Stimulated activated CD8-positive, alpha-beta memory T cell treated with anti-CD3 and anti-CD28 coated beads, Interleukin-4, amount 100 ng/mL, for 4 hours (primary cell): ENCODE data around the gene ABTB1.
"Not testable (repeated sequence)": the region's sequence is repeated elsewhere in the genome, so short reads cannot be mapped to it uniquely, and the experiment has no call there.

Experiments
- DNase-seq, 2 donors: peaks; one replicate each; pipeline ENCODE4 v3.0.0-alpha.2; 2020; ENCODE audit warnings: low read depth in 2 of 2, low spot score in 1 of 2

The ABTB1 gene

GRCh38 chr3:127647845-127648204 is 24.9 kb upstream of the ABTB1 start:
- DNase-seq, result no peak

DNA sequence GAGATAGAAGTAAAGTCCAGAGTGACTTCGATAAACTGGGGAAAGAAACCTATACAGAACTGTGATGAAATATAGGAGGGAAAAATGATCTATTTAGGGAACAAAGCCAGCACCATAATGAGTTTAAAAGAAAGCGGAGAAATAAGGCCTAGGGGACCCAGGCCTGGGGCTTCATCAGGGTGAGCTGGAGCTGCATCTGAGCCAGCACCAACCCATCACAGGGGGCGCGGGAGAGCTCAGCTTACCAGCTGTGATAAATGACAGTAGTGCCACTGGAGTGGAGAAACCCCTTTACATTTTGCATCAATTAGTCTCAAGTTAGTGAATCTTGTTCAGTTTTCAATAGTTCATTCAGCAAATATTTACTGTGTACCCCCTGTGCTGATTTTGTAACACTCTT is 22.5 kb upstream of the ABTB1 start:
- no peak for DNase-seq

DNA sequence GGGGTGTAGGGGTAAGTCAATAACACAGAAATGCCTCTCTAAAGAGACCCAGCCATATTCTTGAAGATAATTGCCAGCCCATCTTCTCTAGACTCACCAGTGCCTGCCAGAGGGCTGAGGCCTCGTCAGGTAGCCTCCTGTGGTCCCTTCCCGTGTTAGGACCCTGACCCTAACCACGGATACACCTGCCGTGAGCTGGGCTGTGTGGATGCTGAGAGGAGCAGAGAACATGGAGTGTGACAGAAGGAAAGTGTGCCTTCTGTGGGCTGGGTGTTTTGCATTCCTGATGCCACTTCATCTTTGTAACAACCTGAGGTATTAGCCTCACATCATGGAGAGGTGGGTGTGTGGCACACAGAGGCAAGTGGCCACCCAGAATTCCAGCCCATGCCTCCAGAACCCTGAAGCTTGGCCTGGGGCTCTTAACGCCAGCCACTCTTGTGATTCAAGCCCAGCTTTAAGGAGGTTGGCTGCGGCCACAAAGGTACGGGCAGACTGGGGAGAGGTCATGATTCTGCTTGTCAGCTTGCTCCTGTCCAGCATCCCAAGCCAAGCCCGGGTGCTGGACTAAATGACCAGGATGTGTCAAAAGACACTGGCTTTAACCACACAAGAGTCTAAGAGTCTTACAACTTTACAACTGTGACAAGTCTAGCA is 21.1 kb upstream of the ABTB1 start:
- DNase-seq, result no peak

GRCh38 chr3:127652246-127652995 is 20.3 kb upstream of the ABTB1 start:
- DNase-seq, result no peak

GRCh38 chr3:127654374-127654773 is 18.4 kb upstream of the ABTB1 start:
- DNase-seq, result no peak

- not testable (repeated sequence) for DNase-seq
Measured at GRCh38 chr3:127654993-127655392, 17.8 kb upstream of the ABTB1 start.

- no peak for DNase-seq
Measured at GRCh38 chr3:127655641-127656040, 17.1 kb upstream of the ABTB1 start.

GRCh38 chr3:127656906-127657305 is 15.8 kb upstream of the ABTB1 start:
- no peak for DNase-seq

GRCh38 chr3:127658234-127658633 is 14.5 kb upstream of the ABTB1 start:
- DNase-seq, result no peak

GRCh38 chr3:127660621-127661251 is 12.0 kb upstream of the ABTB1 start:
- no peak for DNase-seq

- DNase-seq, result no peak
Measured at GRCh38 chr3:127661600-127661999, 11.2 kb upstream of the ABTB1 start.

- no peak for DNase-seq
Measured at GRCh38 chr3:127662001-127662469, 10.7 kb upstream of the ABTB1 start.

GRCh38 chr3:127663151-127663550 is 9.6 kb upstream of the ABTB1 start:
- no peak for DNase-seq

DNA sequence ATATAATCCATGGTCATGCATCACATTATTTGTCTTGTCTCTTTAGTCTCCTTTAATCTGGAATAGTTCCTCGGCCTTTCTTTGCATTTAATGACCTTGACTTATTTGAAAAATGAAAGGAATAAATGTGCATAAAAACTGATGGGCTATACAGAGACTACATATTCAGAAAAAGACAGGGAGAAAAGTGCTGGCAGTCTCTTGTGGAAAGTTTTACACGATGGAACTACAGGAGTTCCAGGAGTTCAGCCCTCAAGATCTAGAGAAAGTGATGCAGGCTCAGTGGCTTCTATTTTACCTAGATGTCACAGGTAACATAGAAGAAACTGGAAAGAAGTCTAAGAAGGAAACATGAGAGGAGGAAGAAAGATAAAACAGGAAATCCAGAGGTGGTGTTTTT is 7.6 kb upstream of the ABTB1 start:
- DNase-seq, result no peak

- DNase-seq, result no peak
Measured at GRCh38 chr3:127665586-127665985, 7.2 kb upstream of the ABTB1 start.

- no peak for DNase-seq
Measured at GRCh38 chr3:127666676-127667075, 6.1 kb upstream of the ABTB1 start.

DNA sequence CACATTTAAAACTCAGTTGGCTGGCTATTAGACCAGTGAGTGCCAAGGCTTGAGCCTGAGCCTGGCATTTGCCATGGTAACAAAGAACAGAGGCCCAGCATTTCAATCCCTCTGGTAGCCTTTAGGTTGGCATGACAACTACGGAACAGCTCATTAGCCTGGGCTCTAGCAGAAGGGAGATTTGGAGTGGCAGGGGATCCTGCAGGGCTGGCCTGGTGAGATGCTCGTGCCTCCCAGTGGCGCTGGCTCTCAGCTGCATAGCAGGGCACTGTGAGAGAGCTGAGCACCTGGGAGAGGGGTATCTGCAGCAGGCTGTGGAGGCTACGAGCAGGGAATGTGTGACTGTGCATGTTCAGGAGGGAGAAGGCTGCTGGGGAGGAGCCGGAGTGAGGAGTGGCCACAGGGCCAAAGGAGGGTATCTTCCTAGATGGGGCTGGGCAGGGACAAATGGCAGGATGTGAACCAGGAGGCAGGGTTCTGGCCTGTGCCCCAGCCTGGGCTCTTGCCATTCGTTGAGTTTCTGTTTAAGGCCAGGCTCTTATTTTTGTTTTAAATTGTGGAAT is 5.6 kb upstream of the ABTB1 start:
- no peak for DNase-seq

DNA sequence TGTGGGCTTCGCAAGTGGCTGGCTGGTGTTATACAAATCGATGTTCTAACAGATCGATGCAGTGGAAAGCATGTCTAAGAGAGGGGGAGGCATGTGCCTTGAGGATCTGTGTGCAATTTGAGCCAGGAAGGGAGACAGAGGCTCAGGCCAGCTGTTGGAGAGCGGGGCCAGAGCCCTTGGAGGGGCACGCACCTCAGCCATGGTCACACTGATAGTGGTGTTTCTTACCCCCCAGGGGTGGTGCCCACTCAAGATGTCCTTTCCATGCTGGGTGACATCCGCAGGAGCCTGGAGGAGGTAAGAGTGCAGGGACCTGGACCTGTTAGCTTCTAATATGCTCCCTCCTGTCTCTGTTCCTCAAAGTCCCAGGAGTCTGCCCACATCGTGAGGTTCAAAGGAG is 3.8 kb upstream of the ABTB1 start:
- no peak for DNase-seq

DNA sequence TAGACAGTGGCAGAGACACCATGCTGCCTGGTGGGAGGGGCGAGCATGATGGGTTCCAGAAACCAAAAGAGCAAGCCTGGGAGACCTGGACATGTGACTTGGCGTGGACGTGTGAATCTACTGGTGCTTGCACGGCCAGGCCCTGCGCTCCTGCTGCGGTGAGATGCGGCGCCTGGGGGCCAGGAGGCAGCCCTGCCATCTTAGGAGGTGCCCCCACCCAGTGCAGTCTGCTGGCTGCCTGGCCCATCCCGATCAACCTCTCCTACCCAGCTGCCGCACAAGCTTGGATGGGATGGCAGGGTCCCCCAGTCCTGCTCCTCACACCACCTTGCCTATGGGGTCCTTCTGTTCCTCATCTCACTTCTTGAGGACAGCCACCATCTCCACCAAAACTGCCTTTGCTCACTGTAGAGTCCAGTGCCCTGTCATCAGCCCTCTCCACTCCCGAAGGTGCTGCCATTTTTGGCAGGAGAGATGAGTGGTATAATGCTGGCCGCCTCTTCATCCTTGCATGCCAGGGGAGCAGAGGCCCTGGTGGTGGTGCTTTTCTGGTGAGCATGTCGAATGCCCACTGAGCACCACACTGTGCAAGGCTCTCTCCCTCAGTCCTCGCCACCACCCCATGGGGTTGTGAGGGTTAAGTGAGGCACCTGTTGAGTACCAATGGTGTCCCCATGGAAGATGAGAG is 3.1 kb upstream of the ABTB1 start:
- DNase-seq, result no peak

GRCh38 chr3:127670229-127670559 is 2.6 kb upstream of the ABTB1 start:
- no peak for DNase-seq

GRCh38 chr3:127670761-127671522 is 1.8 kb upstream of the ABTB1 start:
- DNase-seq, result no peak
